D721Med (cell line): ENCODE results near the gene NT5C1A.
A peak's percentile ranks its signal among the peaks of the same experiment; 100 is the strongest.

Experiments used
- DNase-seq: peaks from one replicate; pipeline ENCODE4 v3.0.0; 2011; ENCODE audit warnings: low spot score; ENCODE audit not compliant: insufficient read length
- FAIRE-seq: peaks from 2 replicates; lab custom pipeline; 2011; peaks lifted over from hg19 to GRCh38; lab: Jason Lieb, UNC
- TF ChIP-seq, protein P1 (sequence below): IDR thresholded peaks from 2 replicates; pipeline ENCODE4 v1.5.1; 2012; ENCODE audit warnings: mild to moderate bottlenecking, control low read depth; ENCODE audit not compliant: insufficient read depth; ENCODE audit errors: missing control alignments

The NT5C1A gene

GRCh38 chr1:39668111-39668510 lies 3.8 kb downstream of the NT5C1A start:
- FAIRE-seq = no peak
- DNase-seq = no peak
- TF ChIP-seq, protein P1, sequence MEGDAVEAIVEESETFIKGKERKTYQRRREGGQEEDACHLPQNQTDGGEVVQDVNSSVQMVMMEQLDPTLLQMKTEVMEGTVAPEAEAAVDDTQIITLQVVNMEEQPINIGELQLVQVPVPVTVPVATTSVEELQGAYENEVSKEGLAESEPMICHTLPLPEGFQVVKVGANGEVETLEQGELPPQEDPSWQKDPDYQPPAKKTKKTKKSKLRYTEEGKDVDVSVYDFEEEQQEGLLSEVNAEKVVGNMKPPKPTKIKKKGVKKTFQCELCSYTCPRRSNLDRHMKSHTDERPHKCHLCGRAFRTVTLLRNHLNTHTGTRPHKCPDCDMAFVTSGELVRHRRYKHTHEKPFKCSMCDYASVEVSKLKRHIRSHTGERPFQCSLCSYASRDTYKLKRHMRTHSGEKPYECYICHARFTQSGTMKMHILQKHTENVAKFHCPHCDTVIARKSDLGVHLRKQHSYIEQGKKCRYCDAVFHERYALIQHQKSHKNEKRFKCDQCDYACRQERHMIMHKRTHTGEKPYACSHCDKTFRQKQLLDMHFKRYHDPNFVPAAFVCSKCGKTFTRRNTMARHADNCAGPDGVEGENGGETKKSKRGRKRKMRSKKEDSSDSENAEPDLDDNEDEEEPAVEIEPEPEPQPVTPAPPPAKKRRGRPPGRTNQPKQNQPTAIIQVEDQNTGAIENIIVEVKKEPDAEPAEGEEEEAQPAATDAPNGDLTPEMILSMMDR = no peak

DNA sequence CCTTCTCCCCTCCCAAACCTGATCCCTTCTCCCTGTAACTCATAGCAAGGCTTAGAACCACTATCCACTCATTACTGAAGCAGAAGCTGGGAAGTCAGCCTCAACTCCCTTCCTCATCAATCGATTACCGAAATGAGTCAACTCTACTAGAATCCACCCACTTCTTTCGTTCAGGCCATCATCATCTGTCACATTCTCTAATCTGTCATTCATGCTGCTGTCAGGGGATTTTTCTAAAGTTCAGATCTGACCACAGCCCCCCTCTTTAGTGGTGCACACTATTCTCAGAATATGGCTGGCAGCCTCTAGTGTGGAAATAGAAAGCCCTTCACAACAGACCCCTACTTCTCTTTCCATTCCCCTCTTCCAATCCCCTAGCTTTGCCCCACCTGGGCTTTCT lies 5.1 kb downstream of the NT5C1A start:
- no peak for DNase-seq
- FAIRE-seq = no peak
- TF ChIP-seq, protein P1 = no peak

- FAIRE-seq (no peak), DNase-seq (no peak)
- TF ChIP-seq, protein P1 = no peak
Observed at GRCh38 chr1:39663559-39663958, 8.3 kb downstream of the NT5C1A start.

GRCh38 chr1:39662861-39663260 lies 9.0 kb downstream of the NT5C1A start:
- no peak for FAIRE-seq
- TF ChIP-seq, protein P1 = no peak
- no peak for DNase-seq

DNA sequence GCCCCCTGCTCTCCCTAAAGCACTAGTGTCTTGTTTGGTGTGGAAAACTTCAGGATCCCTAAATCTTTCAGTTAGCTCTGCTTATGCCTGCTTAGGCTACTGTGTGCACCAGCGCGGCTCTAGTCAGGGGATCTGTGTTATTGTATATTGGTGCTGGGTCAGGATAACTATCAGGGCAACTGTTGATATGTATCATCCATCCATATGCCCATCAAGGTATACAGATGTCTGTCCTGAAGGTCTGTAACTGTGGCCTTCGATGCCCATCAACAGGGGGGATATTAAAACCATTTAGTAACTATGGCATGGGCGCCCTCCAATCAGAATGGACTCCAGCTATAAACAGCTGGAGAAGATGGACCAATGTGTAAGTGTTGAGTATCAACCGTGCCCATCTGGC lies 12.4 kb downstream of the NT5C1A start:
- DNase-seq (no peak), FAIRE-seq (no peak)
- TF ChIP-seq, protein P1 = no peak

DNA sequence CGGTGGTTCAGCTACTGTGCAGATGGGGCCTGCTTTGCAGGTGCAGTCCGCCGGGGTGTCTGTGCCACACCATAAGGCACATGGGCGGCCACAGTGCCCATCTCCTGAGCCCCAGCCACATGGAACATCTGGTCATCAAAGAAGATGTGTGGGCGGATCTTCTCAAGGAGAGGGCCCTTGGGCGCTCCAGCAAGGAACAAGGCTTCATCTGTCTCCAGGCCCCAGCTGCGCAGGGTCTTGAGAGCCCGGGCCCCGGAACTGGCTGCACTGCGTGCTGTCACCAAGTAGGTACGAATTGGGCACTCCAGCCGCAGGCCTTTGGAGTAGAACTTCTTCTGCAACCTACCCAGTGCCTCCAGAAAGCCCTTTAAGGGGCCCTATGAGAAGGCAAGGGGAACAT lies 12.8 kb downstream of the NT5C1A start:
- DNase-seq (no peak), FAIRE-seq (no peak)
- TF ChIP-seq, protein P1 = no peak

- FAIRE-seq (no peak), DNase-seq (no peak)
- TF ChIP-seq, protein P1 = peak; percentile 66
Observed at GRCh38 chr1:39657923-39658485, 13.9 kb downstream of the NT5C1A start.
